Vagina (tissue), 2 donors: Measurements from ENCODE around the gene MYCBPAP. TPM values are rescaled to one million over a fixed set of nuclear protein-coding genes. Genes with fewer than 3 reads are reported as not detected.

Source experiments
- DNase-seq, 2 donors: peaks; one replicate each; pipeline ENCODE4 v3.0.0-alpha.2; 2017; ENCODE audit errors: extremely low spot score in 2 of 2
- H3K27ac ChIP-seq: fragments of 200-600 bp; sonication (generic); one replicate; pipeline ENCODE4 v1.5.1; 2019
- H3K27me3 ChIP-seq: fragments of 200-600 bp; sonication (generic); one replicate; pipeline ENCODE4 v1.5.1; 2019
- H3K36me3 ChIP-seq, 2 donors: fragments of 200-600 bp; sonication (generic); one replicate each; pipeline ENCODE4 v1.5.1; 2017 to 2019
- H3K4me1 ChIP-seq: fragments of 200-600 bp; sonication (generic); one replicate; pipeline ENCODE4 v1.5.1; 2019
- H3K4me3 ChIP-seq, 2 donors: fragments of 200-600 bp; sonication (generic); 1 replicate in 1 of 2; 2 replicates in 1 of 2; pipeline ENCODE4 v1.5.1; 2016 to 2019
- H3K9me3 ChIP-seq: fragments of 200-600 bp; sonication (generic); one replicate; pipeline ENCODE4 v1.5.1; 2019
- POLR2A ChIP-seq, 2 donors: fragments of 450-650 bp; IDR thresholded peaks; one replicate each; pipeline ENCODE4 v1.6.1; 2017; ENCODE audit warnings: antibody characterized with exemption in 2 of 2, mild to moderate bottlenecking in 2 of 2, moderate library complexity in 2 of 2
- POLR2AphosphoS5 ChIP-seq, 2 donors: sonication (generic); formaldehyde crosslinking; IDR thresholded peaks; one replicate each; pipeline ENCODE4 v1.9.0; 2017; ENCODE audit warnings: antibody characterized with exemption in 2 of 2, mild to moderate bottlenecking in 2 of 2, low read depth in 1 of 2; ENCODE audit not compliant: insufficient read depth in 1 of 2
- intact Hi-C: fragments of 100-400 bp; cut with DNase I; formaldehyde crosslinking; loops from one replicate; pipeline ENCODE4 v1.15.1; 2023
- total RNA-seq: library from RNA; depleted of rRNA; stranded (reverse); fragments of >200 nt; gene quantifications from one replicate; pipeline ENCODE4 v1.2.3, GENCODE V29; 2016
- TF ChIP-seq, protein P1 (sequence below), 3 experiments: fragments of 450-650 bp in 2 of 3; fragments of 200-600 bp in 1 of 3; sonication (generic) in 1 of 3; IDR thresholded peaks; one replicate each; pipeline ENCODE4 v1.5.1; 2017 to 2019; ENCODE audit warnings: antibody characterized with exemption in 3 of 3, mild to moderate bottlenecking in 2 of 3, moderate library complexity in 2 of 3

MYCBPAP gene
- total RNA-seq, 1 donor from 2014 or later, result not detected

DNA sequence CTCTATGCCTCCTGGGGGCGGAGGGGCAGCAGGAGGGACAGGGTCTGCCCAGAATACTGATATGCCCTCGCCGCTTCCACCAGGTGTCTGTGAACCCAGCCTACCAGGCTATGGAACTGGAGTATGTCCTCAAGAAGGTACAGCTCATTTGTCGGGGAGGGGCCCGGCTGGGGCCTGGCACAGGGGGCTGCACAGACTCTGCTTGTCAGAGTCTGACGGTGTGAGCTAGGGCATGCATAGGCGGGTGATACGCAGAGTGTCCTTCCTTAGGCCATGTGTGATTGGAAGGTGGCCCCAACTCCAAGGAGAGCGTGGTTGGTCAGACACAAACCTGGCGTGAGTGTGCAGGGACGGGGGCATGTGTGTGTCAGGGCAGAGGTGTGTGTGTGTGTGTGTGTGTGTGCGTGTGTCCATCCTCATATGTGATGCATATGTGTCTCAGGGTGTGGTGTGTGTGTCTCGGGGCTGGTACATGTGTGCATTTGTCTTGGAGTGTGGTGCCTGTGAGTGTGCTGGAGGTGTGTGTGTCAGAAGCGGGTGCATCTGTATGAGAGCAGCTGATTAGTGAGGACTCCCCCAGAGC is 46.6 kb upstream of the MYCBPAP start:
- Histone ChIP-seq H3K4me1 (peaks cover 14% of the 10 kb centered on the region), H3K9me3 (no peaks in the 10 kb centered on the region), H3K27me3 (no peaks in the 10 kb centered on the region), H3K4me3 (no peak overlapping the region), H3K36me3 (no peaks in the 10 kb centered on the region), H3K27ac (no peak overlapping the region)
- intact Hi-C loops, result no loop called here
- no peak for DNase-seq
- no peak for TF ChIP-seq POLR2AphosphoS5 (IDR thresholded peaks at IDR 0.05; ENCODE audit: insufficient read depth in 1 of 2, low read depth in 1 of 2)
- TF ChIP-seq POLR2A (IDR thresholded peaks at IDR 0.05), result no peak
- TF ChIP-seq, protein P1, sequence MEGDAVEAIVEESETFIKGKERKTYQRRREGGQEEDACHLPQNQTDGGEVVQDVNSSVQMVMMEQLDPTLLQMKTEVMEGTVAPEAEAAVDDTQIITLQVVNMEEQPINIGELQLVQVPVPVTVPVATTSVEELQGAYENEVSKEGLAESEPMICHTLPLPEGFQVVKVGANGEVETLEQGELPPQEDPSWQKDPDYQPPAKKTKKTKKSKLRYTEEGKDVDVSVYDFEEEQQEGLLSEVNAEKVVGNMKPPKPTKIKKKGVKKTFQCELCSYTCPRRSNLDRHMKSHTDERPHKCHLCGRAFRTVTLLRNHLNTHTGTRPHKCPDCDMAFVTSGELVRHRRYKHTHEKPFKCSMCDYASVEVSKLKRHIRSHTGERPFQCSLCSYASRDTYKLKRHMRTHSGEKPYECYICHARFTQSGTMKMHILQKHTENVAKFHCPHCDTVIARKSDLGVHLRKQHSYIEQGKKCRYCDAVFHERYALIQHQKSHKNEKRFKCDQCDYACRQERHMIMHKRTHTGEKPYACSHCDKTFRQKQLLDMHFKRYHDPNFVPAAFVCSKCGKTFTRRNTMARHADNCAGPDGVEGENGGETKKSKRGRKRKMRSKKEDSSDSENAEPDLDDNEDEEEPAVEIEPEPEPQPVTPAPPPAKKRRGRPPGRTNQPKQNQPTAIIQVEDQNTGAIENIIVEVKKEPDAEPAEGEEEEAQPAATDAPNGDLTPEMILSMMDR (IDR thresholded peaks at IDR 0.05), result no peak

DNA sequence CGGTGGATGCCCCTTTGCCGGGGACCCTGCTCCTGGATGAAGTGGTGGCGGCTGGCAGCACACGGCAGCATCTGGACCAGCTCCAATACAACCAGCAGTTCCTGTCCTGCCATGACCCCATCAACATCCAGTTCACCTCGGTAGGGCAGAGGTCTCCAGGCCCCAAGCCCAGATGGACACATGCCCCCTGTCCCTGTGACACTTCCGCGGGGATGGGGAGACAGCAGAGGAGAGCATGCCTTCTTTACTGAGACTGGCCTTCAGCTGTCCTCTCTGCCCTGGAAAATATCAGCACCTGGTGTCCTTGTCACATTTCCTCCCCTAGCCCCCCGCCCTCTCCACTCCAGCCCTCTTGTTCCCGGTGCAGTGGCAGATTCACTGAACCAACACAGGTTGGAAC is 45.8 kb upstream of the MYCBPAP start:
- TF ChIP-seq, protein P1 (IDR thresholded peaks at IDR 0.05), result no peak
- TF ChIP-seq POLR2AphosphoS5 (IDR thresholded peaks at IDR 0.05; ENCODE audit: insufficient read depth in 1 of 2, low read depth in 1 of 2) (no peak), POLR2A (IDR thresholded peaks at IDR 0.05) (no peak)
- no peak overlapping the region for H3K27ac ChIP-seq
- intact Hi-C loops, result no loop called here
- H3K4me1 ChIP-seq, result peaks cover 14% of the 10 kb centered on the region
- H3K27me3 ChIP-seq, result no peaks in the 10 kb centered on the region
- H3K9me3 ChIP-seq, result no peaks in the 10 kb centered on the region
- H3K4me3 ChIP-seq, result no peak overlapping the region
- no peaks in the 10 kb centered on the region for H3K36me3 ChIP-seq
- DNase-seq, result no peak

DNA sequence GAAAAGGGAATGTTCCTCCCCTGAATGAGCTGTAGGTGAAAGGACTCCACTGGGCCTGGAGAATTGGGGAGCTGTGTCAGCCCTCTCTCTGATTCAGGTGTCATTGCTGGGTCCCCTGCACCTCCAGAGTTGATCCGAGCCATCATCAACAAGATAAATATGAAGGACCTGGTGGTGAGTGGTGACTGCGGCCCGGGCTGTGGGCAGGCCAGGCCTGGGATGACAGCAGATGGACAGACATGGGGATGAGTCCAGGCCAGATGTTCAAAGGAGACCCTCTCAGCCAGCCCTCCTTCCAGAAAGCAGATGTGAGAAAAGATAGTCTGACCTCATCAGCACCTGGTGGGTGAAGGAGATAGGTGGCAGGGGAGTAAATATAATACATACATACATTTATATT is 44.1 kb upstream of the MYCBPAP start:
- intact Hi-C loops, result no loop called here
- no peak for DNase-seq
- Histone ChIP-seq H3K27me3 (no peaks in the 10 kb centered on the region), H3K4me1 (peaks cover 17% of the 10 kb centered on the region), H3K36me3 (no peaks in the 10 kb centered on the region), H3K9me3 (no peaks in the 10 kb centered on the region), H3K27ac (no peak overlapping the region), H3K4me3 (no peak overlapping the region)
- no peak for TF ChIP-seq POLR2A (IDR thresholded peaks at IDR 0.05)
- TF ChIP-seq, protein P1 (IDR thresholded peaks at IDR 0.05), result no peak
- TF ChIP-seq POLR2AphosphoS5 (IDR thresholded peaks at IDR 0.05; ENCODE audit: insufficient read depth in 1 of 2, low read depth in 1 of 2), result no peak

DNA sequence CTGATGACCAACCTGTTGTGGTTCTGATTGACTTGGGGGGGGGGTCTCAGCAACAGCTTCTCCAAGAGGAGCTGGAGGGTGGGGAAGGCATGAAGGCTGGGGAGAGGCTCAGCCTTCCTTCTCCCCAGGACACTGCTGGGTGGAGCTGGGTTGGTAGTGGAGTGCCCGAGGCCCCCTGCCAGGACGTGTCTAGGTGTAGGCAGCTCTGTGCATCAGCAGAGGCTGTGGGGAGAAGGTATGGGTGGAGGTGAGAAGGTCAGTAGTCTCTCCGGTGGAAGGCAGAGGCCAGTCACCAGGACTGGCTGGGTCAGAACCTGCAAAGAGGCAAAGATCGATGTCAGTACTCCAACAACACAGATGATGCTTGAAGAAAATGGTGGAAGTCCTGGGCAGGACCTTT is 43.5 kb upstream of the MYCBPAP start:
- no peak overlapping the region for H3K27ac ChIP-seq
- no peaks in the 10 kb centered on the region for H3K9me3 ChIP-seq
- H3K27me3 ChIP-seq, result no peaks in the 10 kb centered on the region
- TF ChIP-seq POLR2AphosphoS5 (IDR thresholded peaks at IDR 0.05; ENCODE audit: insufficient read depth in 1 of 2, low read depth in 1 of 2) (no peak), POLR2A (IDR thresholded peaks at IDR 0.05) (no peak)
- TF ChIP-seq, protein P1 (IDR thresholded peaks at IDR 0.05), result no peak
- intact Hi-C loops, result no loop called here
- DNase-seq, result no peak
- H3K4me3 ChIP-seq, result no peak overlapping the region
- H3K36me3 ChIP-seq, result no peaks in the 10 kb centered on the region
- H3K4me1 ChIP-seq, result peaks cover 23% of the 10 kb centered on the region

DNA sequence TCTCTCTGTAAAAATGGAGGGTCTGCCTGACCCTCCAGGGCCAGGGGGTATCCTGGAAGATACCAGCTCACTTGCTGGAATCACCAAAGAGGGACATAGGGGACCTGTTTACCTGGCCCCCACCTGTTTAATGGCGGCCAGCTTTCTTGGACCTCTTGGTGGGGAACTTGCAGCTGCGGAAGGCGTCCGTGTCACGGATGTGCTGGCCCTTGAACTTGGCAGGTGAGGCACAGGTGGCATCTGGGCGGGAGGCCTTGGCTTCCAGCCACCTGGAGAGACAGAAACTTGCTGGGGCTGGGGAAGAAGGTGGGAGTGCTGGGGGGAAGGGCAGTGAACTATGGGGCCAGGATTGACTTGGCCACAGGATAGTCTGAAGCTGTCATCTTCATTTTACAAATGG is 43.1 kb upstream of the MYCBPAP start:
- no peak overlapping the region for H3K27ac ChIP-seq
- DNase-seq, result no peak
- H3K4me3 ChIP-seq, result no peak overlapping the region
- TF ChIP-seq POLR2AphosphoS5 (IDR thresholded peaks at IDR 0.05; ENCODE audit: insufficient read depth in 1 of 2, low read depth in 1 of 2), result no peak
- no peak for TF ChIP-seq POLR2A (IDR thresholded peaks at IDR 0.05)
- TF ChIP-seq, protein P1 (IDR thresholded peaks at IDR 0.05), result no peak
- H3K9me3 ChIP-seq, result no peaks in the 10 kb centered on the region
- intact Hi-C loops, result no loop called here
- no peaks in the 10 kb centered on the region for H3K36me3 ChIP-seq
- H3K27me3 ChIP-seq, result no peaks in the 10 kb centered on the region
- H3K4me1 ChIP-seq, result peaks cover 27% of the 10 kb centered on the region
